Peyer's patch (tissue), 4 donors: Measurements from ENCODE around the gene TBC1D2B. TPM values are rescaled to one million over a fixed set of nuclear protein-coding genes. Genes with fewer than 3 reads are reported as not detected.

Source experiments
- DNase-seq, 3 donors: peaks; one replicate each; pipeline ENCODE4 v3.0.0-alpha.2; 2017 to 2019
- H3K27ac ChIP-seq, 4 donors: fragments of 200-600 bp; sonication (generic); one replicate each; pipeline ENCODE4 v1.5.1; 2016 to 2019
- H3K27me3 ChIP-seq, 2 donors: fragments of 200-600 bp; sonication (generic); one replicate each; pipeline ENCODE4 v1.5.1; 2019
- H3K36me3 ChIP-seq, 3 donors: fragments of 200-600 bp; sonication (generic); one replicate each; pipeline ENCODE4 v1.5.1; 2016 to 2019
- H3K4me1 ChIP-seq, 4 donors: fragments of 200-600 bp; sonication (generic); one replicate each; pipeline ENCODE4 v1.5.1; 2016 to 2019
- H3K4me3 ChIP-seq, 4 donors: fragments of 200-600 bp; sonication (generic); 1 replicate in 3 of 4; 2 replicates in 1 of 4; pipeline ENCODE4 v1.5.1; 2016 to 2019; ENCODE audit warnings: mild to moderate bottlenecking in 1 of 4
- H3K9me3 ChIP-seq, 4 donors: fragments of 200-600 bp; sonication (generic); one replicate each; pipeline ENCODE4 v1.5.1; 2016 to 2019; ENCODE audit warnings: mild to moderate bottlenecking in 1 of 4
- CTCF ChIP-seq, 6 experiments: fragments of 450-650 bp in 4 of 6; fragments of 200-600 bp in 2 of 6; sonication (generic) in 1 of 6; IDR thresholded peaks; one replicate each; pipeline ENCODE4 v1.5.1; 2017 to 2019; ENCODE audit warnings: antibody characterized with exemption in 6 of 6, mild to moderate bottlenecking in 3 of 6, moderate library complexity in 1 of 6
- POLR2A ChIP-seq, 2 donors: fragments of 450-650 bp; IDR thresholded peaks; one replicate each; pipeline ENCODE4 v1.5.1; 2017; ENCODE audit warnings: antibody characterized with exemption in 2 of 2, mild to moderate bottlenecking in 2 of 2, moderate library complexity in 2 of 2
- total RNA-seq, 4 donors: library from RNA; depleted of rRNA; stranded (reverse); fragments of >200 nt; gene quantifications; one replicate each; pipeline ENCODE4 v1.1.0, GENCODE V29; 2016

TBC1D2B gene
- total RNA-seq, 4 donors from 2014 or later: 52.9 to 94.9 (median 72.4) TPM

DNA sequence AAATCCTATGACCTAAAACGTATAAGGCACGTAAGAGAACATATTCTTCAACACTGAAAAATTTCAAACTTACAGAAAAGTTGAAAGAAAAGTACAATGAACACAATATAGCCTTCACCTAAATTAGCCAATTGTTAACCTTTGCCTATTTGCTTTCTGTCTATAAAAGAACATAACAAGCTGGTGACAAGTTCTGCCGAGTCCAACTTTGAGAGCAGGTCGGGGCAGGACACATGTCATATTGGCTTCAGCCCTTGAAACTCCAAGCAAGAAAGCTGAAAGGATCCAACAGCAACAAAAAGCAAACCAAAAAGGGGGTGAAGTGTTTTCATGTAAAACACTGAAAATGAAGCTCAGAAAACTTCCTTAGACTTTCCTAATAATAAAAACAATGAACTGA lies 59.1 kb downstream of the TBC1D2B start:
- no peaks in the 10 kb centered on the region for H3K9me3 ChIP-seq
- no peaks in the 10 kb centered on the region for H3K27me3 ChIP-seq
- H3K4me3 ChIP-seq: no peak overlapping the region
- TF ChIP-seq POLR2A (IDR thresholded peaks at IDR 0.05): no peak
- TF ChIP-seq CTCF (IDR thresholded peaks at IDR 0.05): no peak
- DNase-seq: no peak
- peaks cover 0 to 60% (median 0%) of the 10 kb centered on the region in 3 donors for H3K36me3 ChIP-seq
- peaks cover 0 to 14% (median 0%) of the 10 kb centered on the region in 4 donors for H3K4me1 ChIP-seq
- H3K27ac ChIP-seq: no peak overlapping the region

- Histone ChIP-seq H3K36me3 (peaks cover 0 to 63% (median 0%) of the 10 kb centered on the region in 3 donors), H3K4me3 (no peak overlapping the region), H3K4me1 (peaks cover 0 to 22% (median 2%) of the 10 kb centered on the region in 4 donors), H3K27ac (no peak overlapping the region), H3K9me3 (no peaks in the 10 kb centered on the region), H3K27me3 (no peaks in the 10 kb centered on the region)
- no peak for DNase-seq
- TF ChIP-seq CTCF (IDR thresholded peaks at IDR 0.05) (no peak), POLR2A (IDR thresholded peaks at IDR 0.05) (no peak)
Observed at GRCh38 chr15:78016860-78017259, 60.7 kb downstream of the TBC1D2B start.

DNA sequence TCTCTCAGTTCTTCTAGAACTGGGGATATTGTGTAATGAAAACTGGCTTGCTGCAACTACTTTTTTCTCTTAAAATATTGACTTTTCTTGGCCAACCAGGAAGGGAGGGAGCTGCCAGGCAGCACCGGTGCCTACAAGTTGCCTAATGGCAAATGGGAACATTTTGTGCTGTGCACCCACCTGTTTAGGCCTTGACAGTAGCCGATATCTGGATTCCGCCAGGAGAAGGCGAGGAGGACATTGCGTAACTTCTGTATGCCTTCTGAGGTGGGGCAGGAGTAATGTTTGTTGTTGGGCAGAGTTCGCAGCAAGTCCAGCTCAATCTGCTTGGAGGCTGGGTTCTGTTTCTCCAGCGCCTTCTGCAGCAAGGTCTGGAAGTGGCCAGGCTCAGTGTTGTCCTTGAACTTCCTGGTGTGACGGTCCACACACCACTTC lies 64.9 kb downstream of the TBC1D2B start:
- peak overlapping the region in 3 of 4 donors; percentile 45 to 75 (median 74) for H3K27ac ChIP-seq
- DNase-seq: peak in 2 of 3 donors; percentile 72 to 82
- no peaks in the 10 kb centered on the region for H3K9me3 ChIP-seq
- no peak overlapping the region for H3K4me3 ChIP-seq
- TF ChIP-seq CTCF (IDR thresholded peaks at IDR 0.05) (no peak), POLR2A (IDR thresholded peaks at IDR 0.05) (no peak)
- H3K27me3 ChIP-seq: no peaks in the 10 kb centered on the region
- H3K36me3 ChIP-seq: peaks cover 0 to 82% (median 0%) of the 10 kb centered on the region in 3 donors
- peaks cover 0 to 20% (median 2%) of the 10 kb centered on the region in 4 donors for H3K4me1 ChIP-seq

DNA sequence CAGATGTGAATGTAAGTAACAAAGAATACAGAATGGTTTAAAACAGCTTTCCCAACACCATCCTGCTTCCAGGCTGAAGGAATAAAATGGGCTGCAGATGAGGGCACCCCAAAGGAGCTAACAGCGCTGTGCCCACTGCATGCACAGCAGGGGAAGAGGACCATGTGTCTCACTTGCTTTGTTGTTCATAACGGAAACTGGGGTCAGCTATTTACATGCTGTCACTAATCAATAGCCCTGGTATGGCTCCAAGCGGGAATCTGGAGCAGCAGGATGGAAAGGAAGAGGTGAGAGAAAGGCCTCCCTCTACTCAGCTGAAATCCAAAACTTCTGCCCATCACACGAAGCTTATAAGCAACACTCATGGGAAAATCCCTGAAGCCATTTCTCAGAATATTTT lies 67.4 kb downstream of the TBC1D2B start:
- Histone ChIP-seq H3K9me3 (no peaks in the 10 kb centered on the region), H3K4me3 (no peak overlapping the region), H3K4me1 (peaks cover 0 to 29% (median 2%) of the 10 kb centered on the region in 4 donors), H3K27me3 (no peaks in the 10 kb centered on the region), H3K36me3 (peaks cover 0 to 87% (median 0%) of the 10 kb centered on the region in 3 donors), H3K27ac (no peak overlapping the region)
- no peak for DNase-seq
- TF ChIP-seq CTCF (IDR thresholded peaks at IDR 0.05) (no peak), POLR2A (IDR thresholded peaks at IDR 0.05) (no peak)

GRCh38 chr15:78007964-78008886 lies 69.3 kb downstream of the TBC1D2B start:
- peaks cover 0 to 38% (median 2%) of the 10 kb centered on the region in 4 donors for H3K4me1 ChIP-seq
- no peak for TF ChIP-seq CTCF (IDR thresholded peaks at IDR 0.05)
- TF ChIP-seq POLR2A (IDR thresholded peaks at IDR 0.05): no peak
- H3K9me3 ChIP-seq: no peaks in the 10 kb centered on the region
- H3K27ac ChIP-seq: peak overlapping the region in 2 of 4 donors; percentile 19 to 31
- no peak overlapping the region for H3K4me3 ChIP-seq
- peaks cover 0 to 87% (median 0%) of the 10 kb centered on the region in 3 donors for H3K36me3 ChIP-seq
- DNase-seq: peak in 2 of 3 donors; percentile 28 to 56
- no peaks in the 10 kb centered on the region for H3K27me3 ChIP-seq
